ENCODE measurements around the gene ZNF701. TPM values are rescaled to one million over a fixed set of nuclear protein-coding genes. Genes with fewer than 3 reads are reported as not detected.
"Not testable (repeated sequence)": the region's sequence is repeated elsewhere in the genome, so short reads cannot be mapped to it uniquely, and the experiment has no call there.

The ZNF701 gene
- total RNA-seq, 2 donors from 2014 or later = 16.0 to 22.7 TPM

DNA sequence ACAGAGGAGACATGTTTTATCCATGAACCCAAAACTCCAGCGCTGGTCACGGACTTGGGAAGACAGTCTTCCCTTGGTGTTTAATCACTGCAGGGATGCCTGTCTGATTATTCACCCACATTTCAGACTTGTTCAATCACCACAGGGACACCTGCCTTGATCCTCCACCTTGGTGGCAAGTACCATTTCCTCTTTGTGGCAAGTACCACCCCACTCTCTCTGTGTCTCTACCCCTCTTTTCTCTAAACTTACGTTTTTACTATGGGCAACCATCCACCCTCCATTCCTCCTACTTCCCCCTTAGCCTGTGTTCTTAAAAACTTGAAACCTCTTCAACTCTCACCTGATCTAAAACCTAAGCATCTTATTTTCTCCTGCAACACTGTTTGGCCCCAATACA is 51.3 kb downstream of the ZNF701 start:
- H3K4me1 ChIP-seq (ENCODE audit: control insufficient read depth in 1 of 2, low read depth in 2 of 2) = no peaks in the 10 kb centered on the region
- ATAC-seq (ENCODE audit: insufficient number of reproducible peaks, low FRiP score, low read depth) (no peak), DNase-seq (ENCODE audit: low spot score) (no peak)
- H3K27me3 ChIP-seq (replicated peaks; ENCODE audit: insufficient read depth) = no peaks in the 10 kb centered on the region
- H3K9me3 ChIP-seq = no peaks in the 10 kb centered on the region
- no peak overlapping the region for H3K4me3 ChIP-seq
- H3K36me3 ChIP-seq = peaks cover 42% of the 10 kb centered on the region
- no peak overlapping the region for H3K27ac ChIP-seq
- TF ChIP-seq, protein P1, sequence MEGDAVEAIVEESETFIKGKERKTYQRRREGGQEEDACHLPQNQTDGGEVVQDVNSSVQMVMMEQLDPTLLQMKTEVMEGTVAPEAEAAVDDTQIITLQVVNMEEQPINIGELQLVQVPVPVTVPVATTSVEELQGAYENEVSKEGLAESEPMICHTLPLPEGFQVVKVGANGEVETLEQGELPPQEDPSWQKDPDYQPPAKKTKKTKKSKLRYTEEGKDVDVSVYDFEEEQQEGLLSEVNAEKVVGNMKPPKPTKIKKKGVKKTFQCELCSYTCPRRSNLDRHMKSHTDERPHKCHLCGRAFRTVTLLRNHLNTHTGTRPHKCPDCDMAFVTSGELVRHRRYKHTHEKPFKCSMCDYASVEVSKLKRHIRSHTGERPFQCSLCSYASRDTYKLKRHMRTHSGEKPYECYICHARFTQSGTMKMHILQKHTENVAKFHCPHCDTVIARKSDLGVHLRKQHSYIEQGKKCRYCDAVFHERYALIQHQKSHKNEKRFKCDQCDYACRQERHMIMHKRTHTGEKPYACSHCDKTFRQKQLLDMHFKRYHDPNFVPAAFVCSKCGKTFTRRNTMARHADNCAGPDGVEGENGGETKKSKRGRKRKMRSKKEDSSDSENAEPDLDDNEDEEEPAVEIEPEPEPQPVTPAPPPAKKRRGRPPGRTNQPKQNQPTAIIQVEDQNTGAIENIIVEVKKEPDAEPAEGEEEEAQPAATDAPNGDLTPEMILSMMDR (IDR thresholded peaks at IDR 0.05) = no peak

DNA sequence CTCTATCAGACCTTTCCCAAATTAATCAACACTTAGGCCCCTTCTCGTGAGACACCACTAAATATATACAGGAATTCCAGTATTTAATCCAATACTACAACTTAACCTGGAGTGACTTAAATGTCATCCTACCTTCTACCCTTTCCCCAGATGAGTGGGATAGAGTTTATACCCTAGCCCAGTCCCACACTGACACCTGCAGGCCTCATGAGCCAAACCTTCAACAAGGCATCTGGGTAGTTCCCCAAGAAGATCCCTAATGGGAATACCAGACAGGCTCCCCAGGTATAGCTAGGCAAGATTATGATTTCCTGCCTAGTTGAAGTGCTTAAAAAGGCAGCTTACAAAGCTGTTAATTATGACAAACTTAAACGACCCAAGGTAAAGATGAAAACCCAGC is 52.2 kb downstream of the ZNF701 start:
- TF ChIP-seq, protein P1 (IDR thresholded peaks at IDR 0.05) = no peak
- Histone ChIP-seq H3K27ac (no peak overlapping the region), H3K4me3 (no peak overlapping the region), H3K4me1 (ENCODE audit: control insufficient read depth in 1 of 2, low read depth in 2 of 2) (no peaks in the 10 kb centered on the region), H3K36me3 (peaks cover 33% of the 10 kb centered on the region), H3K27me3 (replicated peaks; ENCODE audit: insufficient read depth) (no peaks in the 10 kb centered on the region), H3K9me3 (no peaks in the 10 kb centered on the region)
- no peak for ATAC-seq (ENCODE audit: insufficient number of reproducible peaks, low FRiP score, low read depth)
- DNase-seq (ENCODE audit: low spot score) = no peak

DNA sequence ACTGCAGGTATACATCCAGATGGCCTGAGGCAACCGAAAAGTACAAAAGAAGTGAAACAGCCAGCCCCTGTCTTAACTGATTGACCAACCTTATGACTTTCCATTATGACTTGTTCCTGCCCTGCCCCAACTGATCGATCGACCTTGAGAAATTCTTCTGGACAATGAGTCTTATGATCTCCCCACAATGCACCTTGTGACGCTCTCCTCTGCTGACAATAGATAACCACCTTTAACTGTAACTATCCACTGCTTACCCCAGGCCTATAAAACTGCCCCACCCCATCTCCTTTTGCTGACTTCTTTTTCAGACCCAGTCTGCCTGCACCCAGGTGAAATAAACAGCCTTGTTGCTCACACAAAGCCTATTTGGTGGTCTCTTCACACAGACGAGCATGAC is 56.8 kb downstream of the ZNF701 start:
- H3K4me1 ChIP-seq (ENCODE audit: control insufficient read depth in 1 of 2, low read depth in 2 of 2) = no peaks in the 10 kb centered on the region
- H3K27me3 ChIP-seq (replicated peaks; ENCODE audit: insufficient read depth) = no peaks in the 10 kb centered on the region
- H3K27ac ChIP-seq = no peak overlapping the region
- ATAC-seq (ENCODE audit: insufficient number of reproducible peaks, low FRiP score, low read depth) (no peak), DNase-seq (ENCODE audit: low spot score) (no peak)
- TF ChIP-seq, protein P1 (IDR thresholded peaks at IDR 0.05) = no peak
- H3K4me3 ChIP-seq = no peak overlapping the region
- peaks cover 15% of the 10 kb centered on the region for H3K36me3 ChIP-seq
- H3K9me3 ChIP-seq = no peaks in the 10 kb centered on the region

DNA sequence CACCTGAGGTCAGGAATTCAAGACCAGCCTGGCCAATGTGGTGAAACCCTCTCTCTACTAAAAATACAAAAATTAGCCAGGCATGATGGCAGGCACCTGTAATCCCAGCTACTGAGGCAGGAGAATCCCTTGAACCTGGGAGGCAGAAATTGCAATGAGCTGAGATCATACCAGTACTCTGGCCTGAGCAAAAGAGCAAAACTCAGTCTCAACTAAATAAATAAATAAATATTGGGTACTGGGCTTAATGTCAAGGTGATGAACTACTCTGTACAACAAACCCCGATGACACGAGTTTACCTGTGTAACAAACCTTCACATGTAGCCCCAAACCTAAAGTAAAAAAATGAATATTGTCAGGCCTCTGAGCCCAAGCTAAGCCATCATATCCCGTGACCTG is 57.4 kb downstream of the ZNF701 start:
- not testable (repeated sequence) for H3K4me1 ChIP-seq (ENCODE audit: control insufficient read depth in 1 of 2, low read depth in 2 of 2); H3K27ac ChIP-seq; H3K9me3 ChIP-seq; H3K27me3 ChIP-seq (replicated peaks; ENCODE audit: insufficient read depth); ATAC-seq (ENCODE audit: insufficient number of reproducible peaks, low FRiP score, low read depth); H3K4me3 ChIP-seq; DNase-seq (ENCODE audit: low spot score)
- peaks cover 13% of the 10 kb centered on the region for H3K36me3 ChIP-seq

DNA sequence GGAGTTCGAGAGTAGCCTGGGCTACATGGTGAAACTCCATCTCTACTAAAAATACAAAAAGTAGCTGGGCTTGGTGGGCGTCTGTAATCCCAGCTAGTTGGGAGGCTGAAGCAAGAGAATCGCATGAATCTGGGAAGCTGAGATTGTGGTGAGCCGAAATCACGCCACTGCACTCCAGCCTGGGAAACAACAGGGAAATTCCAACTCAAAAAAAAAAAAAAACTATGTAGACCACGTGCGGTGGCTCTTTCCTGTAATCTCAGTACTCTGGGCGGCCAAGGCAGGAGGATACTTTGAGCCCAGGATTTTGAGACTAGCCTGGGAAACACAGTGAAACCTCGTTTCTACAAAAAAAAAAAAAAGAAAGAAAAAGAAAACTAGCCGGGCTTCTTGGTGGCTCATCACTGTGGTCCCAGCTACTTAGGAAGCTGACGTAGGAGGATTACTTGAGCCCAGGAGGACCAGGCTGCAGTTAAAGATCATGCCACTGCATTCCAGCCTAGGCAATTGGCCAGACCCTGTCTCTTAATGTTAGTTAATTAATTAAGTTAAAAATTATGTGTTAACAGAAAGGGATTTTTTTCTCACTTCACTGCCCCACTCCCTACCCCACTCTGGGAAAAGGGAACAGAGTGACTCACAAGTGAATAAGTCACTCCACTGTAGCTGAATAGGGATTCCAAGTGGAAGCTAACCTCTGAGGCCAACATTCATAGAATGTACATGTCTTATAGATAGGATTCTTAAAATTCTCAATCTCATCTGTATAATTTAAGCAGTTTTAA is 65.9 kb downstream of the ZNF701 start:
- no peak overlapping the region for H3K4me3 ChIP-seq

More for the DNA sequence above, 65.9 kb downstream of the ZNF701 start:
- H3K27ac ChIP-seq = peak overlapping the region; percentile 84 to 89
- H3K9me3 ChIP-seq = no peaks in the 10 kb centered on the region
- TF ChIP-seq, protein P1 (IDR thresholded peaks at IDR 0.05) = no peak
- no peaks in the 10 kb centered on the region for H3K36me3 ChIP-seq
- ATAC-seq (ENCODE audit: insufficient number of reproducible peaks, low FRiP score, low read depth) (no peak), DNase-seq (ENCODE audit: low spot score) (no peak)
- H3K4me1 ChIP-seq (ENCODE audit: control insufficient read depth in 1 of 2, low read depth in 2 of 2) = peaks cover 5 to 17% of the 10 kb centered on the region in 2 donors
- H3K27me3 ChIP-seq (replicated peaks; ENCODE audit: insufficient read depth) = no peaks in the 10 kb centered on the region

Other genes starting within 250 kb of the ZNF701 start
- 1 to 10 TPM; 1.1 to 1.8 TPM for gene ZNF610, start 234.0 kb upstream of the ZNF701 start, total RNA-seq
- 10 to 100 TPM; 14.6 to 23.7 TPM for gene ZNF880, start 200.4 kb upstream of the ZNF701 start, total RNA-seq
- gene ZNF528, start 172.4 kb upstream of the ZNF701 start, total RNA-seq = 10 to 100 TPM; 31.7 to 43.4 TPM
- under 1 TPM; 0.49 to 0.68 TPM for gene ZNF534, start 141.1 kb upstream of the ZNF701 start, total RNA-seq
- 1 to 10 TPM in 1 of 2 donors, under 1 TPM in 1; 0.41 to 4.7 TPM for gene ZNF578, start 116.7 kb upstream of the ZNF701 start, total RNA-seq
- 10 to 100 TPM; 13.7 to 24.5 TPM for gene ZNF808, start 42.6 kb upstream of the ZNF701 start, total RNA-seq
- 100 to 1,000 TPM in 1 of 2 donors, 10 to 100 TPM in 1; 70.0 to 143 TPM for gene ZNF83, start 68.1 kb downstream of the ZNF701 start, total RNA-seq
- gene ZNF611, start 164.8 kb downstream of the ZNF701 start, total RNA-seq = 10 to 100 TPM; 26.3 to 30.0 TPM
- 10 to 100 TPM; 10.4 to 15.2 TPM for gene ZNF600, start 216.5 kb downstream of the ZNF701 start, total RNA-seq